OCI-LY1 (cell line): Measurements from ENCODE around the gene SLTM.
"Not testable (repeated sequence)": the region's sequence is repeated elsewhere in the genome, so short reads cannot be mapped to it uniquely, and the experiment has no call there.

Experiments used
- H2AFZ ChIP-seq: fragments of 200-600 bp; sonication (generic), shearing (Covaris generic); 2 replicates; pipeline ENCODE4 v1.6.0; 2014; ENCODE audit warnings: antibody characterized with exemption, mild to moderate bottlenecking, low read length
- H3F3A ChIP-seq: fragments of 200-600 bp; sonication (generic), shearing (Covaris generic); 2 replicates; pipeline ENCODE4 v1.6.0; 2014; ENCODE audit warnings: mild to moderate bottlenecking, antibody characterized with exemption, low read length, moderate library complexity; ENCODE audit not compliant: insufficient read depth
- H3K27ac ChIP-seq: fragments of 200-600 bp; sonication (generic); 2 replicates; pipeline ENCODE4 v1.5.1; 2014; ENCODE audit warnings: low read length, mixed run types, mild to moderate bottlenecking, low read depth; ENCODE audit not compliant: poor library complexity, severe bottlenecking
- H3K27me3 ChIP-seq: fragments of 200-600 bp; sonication (generic); 2 replicates; pipeline ENCODE4 v1.6.0; 2014; ENCODE audit warnings: antibody characterized with exemption, mild to moderate bottlenecking, low read length, moderate library complexity; ENCODE audit not compliant: insufficient read depth
- H3K36me3 ChIP-seq: fragments of 200-600 bp; sonication (generic); 2 replicates; pipeline ENCODE4 v1.6.1; 2014; ENCODE audit warnings: mild to moderate bottlenecking, antibody characterized with exemption, low read length, moderate library complexity, mixed read lengths; ENCODE audit not compliant: insufficient read depth
- H3K4me1 ChIP-seq: fragments of 200-600 bp; sonication (generic); 2 replicates; pipeline ENCODE4 v1.5.1; 2014; ENCODE audit warnings: mild to moderate bottlenecking, low read length, moderate library complexity; ENCODE audit not compliant: insufficient read depth, severe bottlenecking
- H3K4me2 ChIP-seq: fragments of 200-600 bp; sonication (generic), shearing (Covaris generic); 2 replicates; pipeline ENCODE4 v1.6.1; 2014; ENCODE audit warnings: low read length
- H3K4me3 ChIP-seq: fragments of 200-600 bp; sonication (generic); 2 replicates; pipeline ENCODE4 v1.5.1; 2014; ENCODE audit warnings: low read length, low read depth, mild to moderate bottlenecking, mixed read lengths; ENCODE audit not compliant: poor library complexity, severe bottlenecking
- H3K79me2 ChIP-seq: fragments of 200-600 bp; shearing (Covaris generic); 2 replicates; pipeline ENCODE4 v1.6.1; 2016; ENCODE audit warnings: mixed run types, low read length, mixed read lengths; ENCODE audit not compliant: insufficient read depth
- H3K9ac ChIP-seq: fragments of 200-600 bp; sonication (generic), shearing (Covaris generic); 2 replicates; pipeline ENCODE4 v1.6.1; 2014; ENCODE audit warnings: mild to moderate bottlenecking, low read length, mixed read lengths
- H3K9me2 ChIP-seq: fragments of 200-600 bp; sonication (generic), shearing (Covaris generic); 2 replicates; pipeline ENCODE4 v1.6.1; 2014; ENCODE audit warnings: low read depth, mild to moderate bottlenecking, low read length, mixed read lengths
- H3K9me3 ChIP-seq: fragments of 200-600 bp; shearing (Covaris generic); 2 replicates; pipeline ENCODE4 v1.6.1; 2014; ENCODE audit warnings: low read length, mixed read lengths
- H4K20me1 ChIP-seq: fragments of 200-600 bp; sonication (generic), shearing (Covaris generic); 2 replicates; pipeline ENCODE4 v1.6.0; 2016; ENCODE audit warnings: mild to moderate bottlenecking, low read length; ENCODE audit not compliant: insufficient read depth
- CTCF ChIP-seq: fragments of 200-600 bp; sonication (generic), shearing (Covaris generic); IDR thresholded peaks from 2 replicates; pipeline ENCODE4 v1.5.1; 2017; ENCODE audit warnings: mild to moderate bottlenecking, antibody characterized with exemption, low read length, moderate library complexity, mixed read lengths
- EZH2 ChIP-seq: fragments of 200-600 bp; sonication (generic), shearing (Covaris generic); IDR thresholded peaks from 2 replicates; pipeline ENCODE4 v1.8.0; 2017; ENCODE audit warnings: borderline replicate concordance, mixed run types, mild to moderate bottlenecking, antibody characterized with exemption, low read length, moderate library complexity, mixed read lengths

Gene SLTM

GRCh38 chr15:58919232-58919631, 14.2 kb downstream of the SLTM start:
- H4K20me1 ChIP-seq: no peaks in the 10 kb centered on the region
- no peak overlapping the region for H3K4me2 ChIP-seq
- TF ChIP-seq EZH2 (no peak), CTCF (no peak)
- no peaks in the 10 kb centered on the region for H3K9me2 ChIP-seq
- H3K79me2 ChIP-seq: peaks cover 67% of the 10 kb centered on the region
- no peak overlapping the region for H2AFZ ChIP-seq
- H3K36me3 ChIP-seq: peaks cover 64% of the 10 kb centered on the region
- H3K9ac ChIP-seq: no peak overlapping the region
- no peaks in the 10 kb centered on the region for H3K27me3 ChIP-seq
- peaks cover under 1% of the 10 kb centered on the region for H3K4me1 ChIP-seq
- no peaks in the 10 kb centered on the region for H3K9me3 ChIP-seq
- no peak overlapping the region for H3K27ac ChIP-seq
- H3K4me3 ChIP-seq: no peak overlapping the region
- no peaks in the 10 kb centered on the region for H3F3A ChIP-seq

- no peak overlapping the region for H3K9ac ChIP-seq
- no peak overlapping the region for H2AFZ ChIP-seq
- H4K20me1 ChIP-seq: no peaks in the 10 kb centered on the region
- H3K9me2 ChIP-seq: no peaks in the 10 kb centered on the region
- peaks cover 66% of the 10 kb centered on the region for H3K36me3 ChIP-seq
- H3K9me3 ChIP-seq: no peaks in the 10 kb centered on the region
- H3K27me3 ChIP-seq: no peaks in the 10 kb centered on the region
- H3K79me2 ChIP-seq: peaks cover 57% of the 10 kb centered on the region
- no peaks in the 10 kb centered on the region for H3F3A ChIP-seq
- no peak overlapping the region for H3K4me2 ChIP-seq
- TF ChIP-seq EZH2: no peak
- TF ChIP-seq CTCF: no peak
- H3K4me1 ChIP-seq: no peaks in the 10 kb centered on the region
- no peak overlapping the region for H3K4me3 ChIP-seq
- H3K27ac ChIP-seq: no peak overlapping the region
These were observed 15.2 kb downstream of the SLTM start for GRCh38 chr15:58918239-58918638.

- H3K27ac ChIP-seq, H3K4me1 ChIP-seq, H3K4me3 ChIP-seq, H2AFZ ChIP-seq, H4K20me1 ChIP-seq, H3K27me3 ChIP-seq, H3F3A ChIP-seq, H3K4me2 ChIP-seq, H3K9me3 ChIP-seq, H3K9ac ChIP-seq, H3K9me2 ChIP-seq: not testable (repeated sequence)
- Histone ChIP-seq H3K36me3 (peaks cover 64% of the 10 kb centered on the region), H3K79me2 (peaks cover 51% of the 10 kb centered on the region)
These were observed 15.8 kb downstream of the SLTM start for GRCh38 chr15:58917613-58918129.

GRCh38 chr15:58916962-58917361, 16.5 kb downstream of the SLTM start:
- peaks cover 70% of the 10 kb centered on the region for H3K36me3 ChIP-seq
- no peaks in the 10 kb centered on the region for H4K20me1 ChIP-seq
- H3K79me2 ChIP-seq: peaks cover 46% of the 10 kb centered on the region

More at GRCh38 chr15:58916962-58917361, 16.5 kb downstream of the SLTM start:
- no peak overlapping the region for H3K9ac ChIP-seq
- H3K4me3 ChIP-seq: no peak overlapping the region
- H3K9me2 ChIP-seq: no peaks in the 10 kb centered on the region
- H3K27me3 ChIP-seq: no peaks in the 10 kb centered on the region
- no peaks in the 10 kb centered on the region for H3K9me3 ChIP-seq
- H3K4me2 ChIP-seq: no peak overlapping the region
- no peak overlapping the region for H2AFZ ChIP-seq
- no peaks in the 10 kb centered on the region for H3F3A ChIP-seq
- H3K4me1 ChIP-seq: no peaks in the 10 kb centered on the region
- no peak overlapping the region for H3K27ac ChIP-seq
- no peak for TF ChIP-seq CTCF
- no peak for TF ChIP-seq EZH2
